ENCODE data around the gene KIRREL1. TPM values are rescaled to one million over a fixed set of nuclear protein-coding genes. Genes with fewer than 3 reads are reported as not detected.
A peak's percentile ranks its signal among the peaks of the same experiment; 100 is the strongest.

Gene KIRREL1
- total RNA-seq, 1 donor from 2014 or later = 40.8 TPM

DNA sequence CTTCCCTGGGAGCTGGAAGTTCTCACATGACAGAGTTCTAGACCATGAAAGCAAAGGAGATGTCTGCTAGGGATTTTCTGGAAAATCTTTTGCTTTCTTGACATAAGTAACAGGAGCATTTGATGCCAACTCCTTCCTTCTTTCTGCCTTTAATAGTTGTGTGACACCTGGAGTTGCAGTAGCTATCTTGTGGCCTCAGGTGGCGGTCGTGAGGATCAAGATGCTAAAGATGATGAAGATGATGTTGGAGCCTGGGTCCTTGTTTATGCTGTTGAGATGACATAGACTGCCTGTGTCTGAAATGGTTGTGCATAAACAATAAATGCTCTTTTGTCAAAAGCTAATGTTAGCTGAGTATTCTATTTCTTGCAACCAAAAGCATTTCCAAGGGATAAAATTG lies 32.7 kb upstream of the KIRREL1 start:
- intact Hi-C loops (cut with DNase I) = no loop called here
- Histone ChIP-seq H3K36me3 (no peaks in the 10 kb centered on the region), H3K4me3 (no peak overlapping the region), H3K4me1 (no peaks in the 10 kb centered on the region), H3K27me3 (no peaks in the 10 kb centered on the region), H3K9me3 (no peaks in the 10 kb centered on the region), H3K27ac (no peak overlapping the region)
- DNase-seq (no peak), ATAC-seq (no peak)
- TF ChIP-seq, protein P1, sequence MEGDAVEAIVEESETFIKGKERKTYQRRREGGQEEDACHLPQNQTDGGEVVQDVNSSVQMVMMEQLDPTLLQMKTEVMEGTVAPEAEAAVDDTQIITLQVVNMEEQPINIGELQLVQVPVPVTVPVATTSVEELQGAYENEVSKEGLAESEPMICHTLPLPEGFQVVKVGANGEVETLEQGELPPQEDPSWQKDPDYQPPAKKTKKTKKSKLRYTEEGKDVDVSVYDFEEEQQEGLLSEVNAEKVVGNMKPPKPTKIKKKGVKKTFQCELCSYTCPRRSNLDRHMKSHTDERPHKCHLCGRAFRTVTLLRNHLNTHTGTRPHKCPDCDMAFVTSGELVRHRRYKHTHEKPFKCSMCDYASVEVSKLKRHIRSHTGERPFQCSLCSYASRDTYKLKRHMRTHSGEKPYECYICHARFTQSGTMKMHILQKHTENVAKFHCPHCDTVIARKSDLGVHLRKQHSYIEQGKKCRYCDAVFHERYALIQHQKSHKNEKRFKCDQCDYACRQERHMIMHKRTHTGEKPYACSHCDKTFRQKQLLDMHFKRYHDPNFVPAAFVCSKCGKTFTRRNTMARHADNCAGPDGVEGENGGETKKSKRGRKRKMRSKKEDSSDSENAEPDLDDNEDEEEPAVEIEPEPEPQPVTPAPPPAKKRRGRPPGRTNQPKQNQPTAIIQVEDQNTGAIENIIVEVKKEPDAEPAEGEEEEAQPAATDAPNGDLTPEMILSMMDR (IDR thresholded peaks at IDR 0.05) = no peak

DNA sequence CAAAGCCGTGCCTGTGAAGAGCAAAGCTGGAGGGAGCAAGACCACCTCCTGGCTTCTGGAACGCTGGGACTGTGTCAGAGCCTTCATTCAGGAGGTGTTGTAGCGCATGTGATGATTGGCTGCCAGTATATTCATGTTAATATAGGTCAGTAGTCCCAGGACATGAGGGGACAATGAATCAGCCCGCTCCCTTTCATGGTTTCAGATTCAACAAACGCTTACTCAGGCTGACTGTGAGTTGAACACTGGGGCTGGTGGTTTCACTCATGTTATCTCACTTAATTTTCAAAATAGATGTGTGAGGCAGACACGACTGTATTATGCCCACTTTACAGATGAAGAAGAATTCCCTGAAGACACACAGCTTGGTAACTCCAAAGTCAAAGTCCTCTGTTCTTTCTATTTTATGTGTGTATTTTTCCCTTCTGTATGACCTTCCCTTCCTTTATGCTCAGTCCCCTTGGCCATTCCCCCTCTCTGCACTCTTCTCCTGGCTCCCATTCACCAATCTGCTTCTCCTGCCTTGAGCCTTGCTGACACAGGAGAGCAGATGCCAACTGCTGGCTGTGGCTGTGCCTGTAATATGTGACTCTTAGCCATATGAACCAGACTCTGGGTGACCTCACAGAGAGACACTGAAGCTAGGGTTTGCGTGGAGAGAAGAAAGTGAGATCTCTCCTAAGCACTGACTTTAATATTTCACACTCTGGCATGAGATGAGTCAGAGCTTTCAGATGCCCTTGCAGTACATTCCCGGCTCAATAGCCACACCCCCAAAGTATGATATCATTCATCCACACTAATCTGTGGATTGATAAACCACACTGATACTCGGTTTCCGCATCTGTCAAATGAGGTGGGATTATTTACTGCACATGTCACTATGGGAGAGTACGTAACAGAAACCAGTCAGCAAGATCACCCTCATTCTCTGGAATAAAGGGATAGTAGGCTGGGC lies 31.4 kb upstream of the KIRREL1 start:
- intact Hi-C loops (cut with DNase I) = no loop called here
- Histone ChIP-seq H3K36me3 (no peaks in the 10 kb centered on the region), H3K27ac (no peak overlapping the region), H3K27me3 (no peaks in the 10 kb centered on the region), H3K4me3 (no peak overlapping the region), H3K4me1 (no peaks in the 10 kb centered on the region), H3K9me3 (no peaks in the 10 kb centered on the region)
- no peak for ATAC-seq
- DNase-seq = no peak
- TF ChIP-seq, protein P1 (IDR thresholded peaks at IDR 0.05) = no peak

DNA sequence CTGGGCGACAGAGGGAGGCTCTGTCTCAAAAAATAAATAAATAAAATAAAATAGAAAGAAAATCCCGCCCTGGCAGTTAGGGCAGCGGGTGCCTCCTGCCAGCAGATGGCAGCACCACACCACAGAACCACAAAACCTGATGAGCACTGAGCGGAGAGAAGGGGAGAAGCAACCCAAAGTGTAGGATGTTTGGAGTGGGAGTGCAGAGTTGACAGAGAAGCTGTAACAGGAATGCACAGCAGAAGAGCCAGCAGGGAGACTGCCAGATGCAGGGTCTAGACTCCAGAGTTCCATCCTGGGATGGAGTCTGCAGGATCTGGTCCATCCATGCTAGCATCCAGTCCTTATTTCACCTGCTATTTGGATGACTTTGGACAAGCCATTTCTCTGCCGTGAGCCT lies 29.7 kb upstream of the KIRREL1 start:
- intact Hi-C loops (cut with DNase I) = no loop called here
- H3K9me3 ChIP-seq = no peaks in the 10 kb centered on the region
- H3K4me1 ChIP-seq = no peaks in the 10 kb centered on the region
- no peak overlapping the region for H3K4me3 ChIP-seq
- no peaks in the 10 kb centered on the region for H3K27me3 ChIP-seq
- DNase-seq (peak; percentile 76), ATAC-seq (peak; percentile 89)
- TF ChIP-seq, protein P1 (IDR thresholded peaks at IDR 0.05) = peak; percentile 95
- no peak overlapping the region for H3K27ac ChIP-seq
- no peaks in the 10 kb centered on the region for H3K36me3 ChIP-seq

GRCh38 chr1:157965584-157965983 lies 27.9 kb upstream of the KIRREL1 start:
- ATAC-seq (no peak), DNase-seq (no peak)
- H3K27ac ChIP-seq = no peak overlapping the region
- no peaks in the 10 kb centered on the region for H3K4me1 ChIP-seq
- intact Hi-C loops (cut with DNase I) = no loop called here
- H3K36me3 ChIP-seq = no peaks in the 10 kb centered on the region
- H3K4me3 ChIP-seq = no peak overlapping the region
- H3K27me3 ChIP-seq = no peaks in the 10 kb centered on the region
- TF ChIP-seq, protein P1 (IDR thresholded peaks at IDR 0.05) = no peak
- H3K9me3 ChIP-seq = no peaks in the 10 kb centered on the region

DNA sequence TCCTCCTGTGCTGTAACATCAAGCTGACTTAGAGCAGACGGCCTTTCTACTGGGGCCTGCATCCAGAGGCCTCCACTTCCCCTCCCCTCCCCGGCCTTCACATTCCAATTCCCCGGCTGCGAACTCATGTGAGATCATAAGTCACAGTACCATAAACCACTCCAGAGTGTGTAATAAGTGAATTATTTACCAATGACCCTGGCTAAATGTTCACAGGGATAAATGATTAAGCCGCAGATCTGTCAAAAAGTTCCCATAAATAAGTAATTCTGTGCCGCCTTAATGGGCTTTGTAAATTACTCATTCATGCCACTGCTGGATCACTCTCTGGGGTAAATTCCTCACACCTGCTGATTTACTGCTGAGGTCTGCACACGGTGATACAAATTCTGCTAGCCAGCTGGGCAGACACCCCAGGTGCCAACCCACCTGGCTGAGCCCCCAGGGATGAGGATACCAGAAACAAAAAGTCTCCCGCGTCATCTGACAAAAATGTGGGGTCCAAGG lies 27.4 kb upstream of the KIRREL1 start:
- no peak overlapping the region for H3K4me3 ChIP-seq
- no peak overlapping the region for H3K27ac ChIP-seq
- peak; percentile 33 for ATAC-seq
- intact Hi-C loops (cut with DNase I) = no loop called here
- no peaks in the 10 kb centered on the region for H3K9me3 ChIP-seq
- DNase-seq = no peak
- H3K4me1 ChIP-seq = no peaks in the 10 kb centered on the region
- TF ChIP-seq, protein P1 (IDR thresholded peaks at IDR 0.05) = no peak
- no peaks in the 10 kb centered on the region for H3K36me3 ChIP-seq
- no peaks in the 10 kb centered on the region for H3K27me3 ChIP-seq

All from upper lobe of right lung (tissue), 1 donor.